GM19438 (cell line): ENCODE results near the gene CLEC2D.
A peak's percentile ranks its signal among the peaks of the same experiment; 100 is the strongest.
"Not testable (repeated sequence)": the region's sequence is repeated elsewhere in the genome, so short reads cannot be mapped to it uniquely, and the experiment has no call there.

Experiments
- ATAC-seq: cut with Tn5 transposase; IDR thresholded peaks from one replicate; pipeline ENCODE4 v1.9.1; 2021; ENCODE audit warnings: low read depth; ENCODE audit not compliant: unreplicated experiment

The CLEC2D gene, protein sequence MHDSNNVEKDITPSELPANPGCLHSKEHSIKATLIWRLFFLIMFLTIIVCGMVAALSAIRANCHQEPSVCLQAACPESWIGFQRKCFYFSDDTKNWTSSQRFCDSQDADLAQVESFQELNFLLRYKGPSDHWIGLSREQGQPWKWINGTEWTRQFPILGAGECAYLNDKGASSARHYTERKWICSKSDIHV

DNA sequence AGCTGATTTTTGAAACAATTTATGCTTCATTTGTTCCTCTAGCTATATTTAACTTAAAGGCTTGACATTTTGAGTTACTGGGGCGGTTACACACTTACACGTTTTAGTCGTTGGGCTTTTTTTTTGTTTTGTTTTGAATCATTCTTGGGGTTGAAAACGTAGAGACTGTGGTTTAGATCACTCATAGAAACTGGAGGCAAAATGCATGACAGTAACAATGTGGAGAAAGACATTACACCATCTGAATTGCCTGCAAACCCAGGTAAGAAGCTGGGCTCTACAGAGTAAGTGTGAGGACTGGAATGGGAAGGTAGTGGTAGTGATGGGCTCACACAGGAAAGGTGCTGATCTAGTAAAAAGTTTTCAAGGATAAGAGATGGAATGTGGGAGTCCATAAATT, at the start of gene CLEC2D:
Gene CLEC2D (plus strand): TSS at position 180 of the 400 bp plus-strand sequence. CDS start 22 bp downstream, at position 202.
- ATAC-seq: no peak

DNA sequence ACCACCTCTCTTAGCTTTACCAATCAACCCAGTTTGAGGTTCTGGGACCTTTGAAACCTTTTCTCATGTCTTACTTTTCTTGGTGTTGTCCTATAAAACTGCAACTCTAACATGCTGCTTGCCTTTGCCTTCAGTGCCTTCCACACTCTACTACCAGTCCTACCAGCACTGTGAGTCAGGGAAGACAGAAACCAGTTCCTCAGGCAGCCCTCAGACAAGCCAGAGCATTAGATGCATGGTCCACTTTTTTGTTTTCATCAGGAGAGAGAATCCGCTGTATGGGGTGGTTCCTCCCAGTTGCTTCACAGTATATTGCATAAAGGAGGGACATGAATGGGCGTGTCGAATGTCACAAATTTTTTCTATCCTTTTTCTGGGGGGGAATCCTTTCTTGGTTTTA, 44.5 kb upstream of the CLEC2D start:
- ATAC-seq: no peak

DNA sequence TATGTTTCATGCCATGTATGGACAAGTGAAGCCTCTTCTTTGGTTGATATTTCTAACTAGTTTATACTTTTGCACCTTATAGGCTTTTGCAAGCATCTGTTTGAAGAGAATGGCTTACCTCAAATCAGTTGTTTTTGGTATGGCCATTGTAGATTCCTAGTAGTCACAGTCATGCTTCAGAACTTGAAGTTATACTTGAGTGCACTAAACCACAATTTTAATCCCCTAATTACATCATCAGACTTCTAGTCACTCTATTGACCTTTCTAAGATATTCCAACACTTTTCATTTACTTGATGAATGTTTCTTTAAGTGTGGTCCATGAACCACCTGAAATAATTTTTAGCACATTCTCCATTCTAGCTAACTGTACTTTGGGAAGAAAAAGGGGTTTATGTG, 43.2 kb upstream of the CLEC2D start:
- ATAC-seq: no peak

DNA sequence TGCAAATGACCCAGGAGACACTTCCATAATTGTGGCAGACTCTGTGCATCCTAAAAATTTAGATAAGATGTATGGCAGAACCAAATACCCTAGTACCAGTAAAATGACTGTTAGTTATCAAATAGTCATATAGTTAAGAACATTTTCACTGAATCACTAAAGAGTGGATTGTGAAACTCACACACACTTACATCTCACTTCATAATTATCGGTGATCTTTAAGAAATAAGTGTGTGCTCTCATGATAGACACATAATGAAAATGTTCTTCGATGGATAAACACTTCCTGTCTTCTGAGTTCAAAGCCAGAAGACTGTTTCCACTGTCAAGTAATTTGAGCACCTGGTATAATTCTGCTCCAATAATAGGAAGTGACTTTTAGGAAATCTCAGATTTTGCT, 42.7 kb upstream of the CLEC2D start:
- ATAC-seq: no peak

DNA sequence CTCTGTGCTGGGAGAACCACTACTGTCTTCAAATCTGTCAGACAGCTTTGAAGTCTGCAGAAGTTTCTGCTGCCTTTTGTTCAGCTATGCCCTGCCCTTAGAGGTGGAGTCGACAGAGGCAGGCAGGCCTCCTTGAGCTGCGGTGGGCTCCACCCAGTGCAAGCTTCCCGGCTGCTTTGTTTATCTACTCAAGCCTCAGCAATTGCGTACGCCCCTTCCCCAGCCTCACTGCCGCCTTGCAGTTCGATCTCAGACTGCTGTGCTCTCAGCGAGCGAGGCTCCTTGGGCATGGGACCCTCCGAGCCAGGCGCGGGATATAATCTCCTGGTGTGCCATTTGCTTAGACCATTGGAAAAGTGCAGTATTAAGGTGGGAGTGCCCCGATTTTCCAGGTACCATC, 36.7 kb upstream of the CLEC2D start:
- ATAC-seq: no peak

DNA sequence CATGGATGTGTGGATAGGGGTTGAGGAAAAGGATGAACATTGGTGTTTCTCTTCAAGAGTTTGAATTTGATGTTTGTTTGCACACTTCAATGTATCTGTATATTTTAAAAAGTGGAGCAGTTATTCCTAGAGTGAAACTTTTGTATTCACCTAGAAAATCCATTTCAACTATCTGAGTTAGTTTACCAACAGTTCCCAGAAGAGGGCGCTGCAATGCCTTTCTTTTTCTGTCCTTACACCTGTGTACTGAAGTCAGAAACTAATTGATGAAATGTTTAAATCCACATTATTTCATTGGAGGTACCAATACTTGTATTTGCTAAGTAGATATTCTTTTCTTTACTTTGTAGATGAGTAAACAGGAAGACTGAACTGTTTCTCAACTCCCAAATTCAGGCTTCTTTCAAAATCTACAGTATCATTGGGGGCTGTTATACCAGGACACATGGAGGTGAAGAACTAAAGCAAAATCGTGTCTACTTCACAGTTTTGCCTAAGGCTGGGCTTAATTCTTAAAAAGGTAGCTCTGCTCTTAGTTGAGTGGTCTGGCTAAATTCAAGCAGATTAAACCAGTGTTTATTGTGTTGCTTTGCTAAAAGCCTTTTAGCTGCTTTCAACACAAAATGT, 35.2 kb upstream of the CLEC2D start:
- no peak for ATAC-seq

DNA sequence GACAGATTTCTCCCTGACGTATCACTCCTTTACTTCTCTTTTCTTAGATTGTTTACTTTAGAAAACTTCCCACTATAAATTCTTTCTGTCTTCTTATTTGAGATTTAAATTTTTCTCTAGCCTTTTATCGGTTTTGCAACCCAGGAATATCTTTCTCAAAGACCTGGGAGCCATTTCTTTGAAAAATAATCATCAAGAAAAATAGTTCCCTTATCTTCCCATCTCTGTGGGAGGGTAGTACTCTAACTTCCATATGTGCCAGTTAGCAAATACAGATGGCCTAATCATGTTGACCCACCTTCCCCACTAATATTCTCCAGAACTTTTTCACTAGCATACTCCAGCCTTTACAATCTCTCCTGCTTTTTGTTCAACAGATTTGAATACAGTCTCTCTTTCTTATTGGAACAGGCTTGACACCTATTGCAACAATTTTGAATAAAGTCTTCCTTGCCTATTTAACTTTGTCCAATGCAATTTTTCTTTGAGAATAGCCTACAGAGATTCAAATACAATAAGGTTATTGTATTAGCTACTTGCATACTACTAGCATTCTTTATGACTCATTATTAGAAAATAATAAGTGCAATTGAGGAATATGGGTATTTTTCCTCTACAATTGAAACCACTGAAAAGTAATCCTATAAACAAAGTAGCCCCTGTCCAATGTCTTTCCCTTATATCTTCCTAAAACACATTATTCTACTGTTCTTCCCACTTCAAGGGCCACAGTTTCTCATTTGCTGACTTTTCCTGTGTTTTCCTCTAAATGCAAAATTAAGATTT, 34.4 kb upstream of the CLEC2D start:
- ATAC-seq: no peak

DNA sequence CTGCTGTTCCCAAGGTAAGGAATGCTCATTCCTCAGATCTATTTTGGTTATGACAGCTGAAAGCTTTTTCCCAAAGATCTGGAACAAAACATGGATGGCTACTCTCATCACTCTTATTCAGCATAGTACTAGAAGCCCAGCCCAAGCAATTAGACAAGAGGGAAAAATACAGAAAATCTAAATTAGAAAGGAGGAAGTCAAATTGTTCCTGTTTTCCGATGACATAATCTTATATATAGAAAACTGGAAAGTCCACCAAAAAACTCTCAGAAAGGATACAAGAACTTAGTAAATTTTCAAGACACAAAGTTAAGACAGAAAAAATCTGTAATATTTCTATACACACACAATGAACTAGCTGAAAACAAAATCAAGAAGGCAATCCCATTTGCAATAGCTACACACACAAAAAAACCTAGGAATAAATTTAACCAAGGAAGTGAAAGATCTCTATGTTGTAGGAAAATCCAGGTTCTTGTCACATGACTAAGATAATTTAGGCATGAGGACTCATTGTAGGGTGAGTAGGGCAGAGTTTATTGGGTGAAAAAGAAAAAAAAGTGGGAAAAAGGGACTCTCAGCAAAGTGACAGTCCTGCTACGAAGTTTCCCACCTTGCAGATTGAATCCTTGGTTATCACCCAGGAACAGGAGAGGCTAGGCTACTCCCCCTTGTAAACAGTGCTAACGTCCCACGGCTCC, 33.2 kb upstream of the CLEC2D start:
- no peak for ATAC-seq

DNA sequence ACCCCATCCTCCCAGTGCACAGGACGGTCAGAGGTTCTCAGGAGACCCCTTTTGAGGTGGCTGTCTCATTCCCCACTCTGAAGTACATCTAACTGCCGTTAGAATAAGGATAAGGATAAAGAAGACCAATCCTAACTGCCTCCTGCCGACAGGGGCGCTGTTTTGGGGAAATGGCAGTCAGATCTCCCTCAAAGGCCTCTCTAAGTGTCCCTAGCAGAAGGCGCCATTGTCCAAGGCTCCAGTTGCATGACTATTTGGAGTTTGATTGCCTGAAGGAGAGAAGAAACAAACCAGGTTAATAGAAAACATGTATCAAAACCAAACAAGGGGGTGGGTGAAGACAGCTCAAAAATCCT, 32.7 kb upstream of the CLEC2D start:
- no peak for ATAC-seq

DNA sequence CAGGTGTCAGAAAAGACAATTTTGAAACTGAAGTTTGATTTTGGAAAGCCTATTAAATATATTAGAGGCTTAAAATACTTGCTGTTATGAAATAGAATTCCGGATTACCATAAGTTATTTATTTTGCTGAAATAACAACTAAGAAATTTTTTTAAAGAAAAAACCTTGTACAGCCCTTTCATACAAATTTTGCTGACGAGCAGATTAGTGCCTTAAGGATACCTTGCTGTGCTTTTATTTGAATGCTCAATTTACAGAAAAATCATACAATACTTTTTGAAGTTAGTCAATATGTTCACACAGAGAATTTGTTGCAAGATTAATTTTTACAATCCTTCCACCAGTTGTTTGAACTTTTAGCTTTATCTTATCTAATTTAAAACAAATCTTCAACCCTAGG, 29.5 kb upstream of the CLEC2D start:
- ATAC-seq: no peak

DNA sequence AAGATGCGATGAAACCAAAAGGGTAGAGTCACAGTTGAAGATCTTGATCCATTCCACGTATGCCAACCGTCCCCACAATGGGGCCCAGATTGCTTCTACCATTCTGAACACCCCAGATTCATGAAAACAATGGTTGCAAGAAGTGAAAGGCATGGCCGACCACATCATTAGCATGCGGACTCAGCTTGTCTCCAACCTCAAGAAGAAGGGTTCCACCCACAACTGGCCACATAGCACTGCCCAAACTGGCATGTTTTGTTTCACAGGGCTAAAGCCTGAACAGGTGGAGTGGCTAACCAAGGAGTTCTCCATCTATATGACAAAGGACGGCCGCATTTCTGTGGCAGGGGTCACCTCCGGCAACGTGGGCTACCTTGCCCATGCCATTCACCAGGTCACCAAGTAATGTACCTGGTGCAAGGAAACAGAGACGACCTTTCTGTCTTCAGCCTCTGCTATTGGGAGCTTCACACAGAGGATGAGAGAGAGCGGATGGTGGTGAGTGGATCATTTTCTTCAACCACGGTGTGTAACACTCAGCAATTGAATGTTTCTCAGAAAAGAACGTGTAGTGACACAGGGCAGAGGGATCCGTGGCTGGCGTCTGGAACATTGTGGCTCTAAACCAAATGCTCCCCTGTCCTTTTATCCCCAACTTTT, 26.8 kb upstream of the CLEC2D start:
- ATAC-seq: no peak

DNA sequence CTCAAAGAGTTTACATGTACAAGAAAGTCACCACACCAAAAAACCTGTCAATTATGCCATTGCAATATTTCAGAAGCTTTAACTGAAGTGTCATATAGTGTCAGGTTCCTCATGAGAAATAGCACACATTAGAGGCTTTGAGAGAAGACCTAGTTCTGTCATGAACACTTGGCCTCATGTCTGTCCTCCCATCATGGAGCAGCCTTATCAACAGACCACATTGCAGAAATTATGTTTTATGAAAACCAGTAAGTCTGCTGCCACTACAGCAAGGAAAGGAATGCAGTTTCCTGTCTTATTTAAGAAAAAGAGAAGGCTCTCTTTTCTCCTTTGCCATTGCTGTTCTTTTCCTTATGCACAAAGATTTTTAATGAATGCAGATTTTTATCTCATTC, 26.2 kb upstream of the CLEC2D start:
- ATAC-seq: no peak

DNA sequence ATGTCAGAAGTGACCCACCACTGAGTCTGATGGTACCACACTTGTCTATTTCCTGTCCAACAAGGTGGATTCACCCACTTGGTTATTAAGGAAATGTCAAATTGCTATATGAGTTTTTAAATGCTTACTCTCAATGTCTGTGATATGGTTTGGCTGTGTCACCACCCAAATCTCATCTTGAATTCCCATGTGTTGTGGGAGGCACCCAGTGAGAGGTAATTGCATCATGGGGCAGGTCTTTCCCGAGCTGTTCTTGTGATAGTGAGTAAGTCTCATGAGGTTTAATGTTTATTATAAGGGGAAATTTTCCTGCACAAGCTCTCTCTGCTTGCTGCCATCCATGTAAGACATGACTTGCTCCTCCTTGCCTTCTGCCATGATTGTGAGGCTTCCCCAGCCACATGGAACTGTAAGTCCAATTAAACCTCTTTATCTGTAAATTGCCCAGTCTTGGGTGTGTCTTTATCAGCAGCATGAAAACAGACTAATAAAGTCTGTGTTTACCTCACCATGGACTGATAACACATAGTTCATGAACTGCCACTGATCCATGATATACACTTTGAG, 24.4 kb upstream of the CLEC2D start:
- ATAC-seq: not testable (repeated sequence)

DNA sequence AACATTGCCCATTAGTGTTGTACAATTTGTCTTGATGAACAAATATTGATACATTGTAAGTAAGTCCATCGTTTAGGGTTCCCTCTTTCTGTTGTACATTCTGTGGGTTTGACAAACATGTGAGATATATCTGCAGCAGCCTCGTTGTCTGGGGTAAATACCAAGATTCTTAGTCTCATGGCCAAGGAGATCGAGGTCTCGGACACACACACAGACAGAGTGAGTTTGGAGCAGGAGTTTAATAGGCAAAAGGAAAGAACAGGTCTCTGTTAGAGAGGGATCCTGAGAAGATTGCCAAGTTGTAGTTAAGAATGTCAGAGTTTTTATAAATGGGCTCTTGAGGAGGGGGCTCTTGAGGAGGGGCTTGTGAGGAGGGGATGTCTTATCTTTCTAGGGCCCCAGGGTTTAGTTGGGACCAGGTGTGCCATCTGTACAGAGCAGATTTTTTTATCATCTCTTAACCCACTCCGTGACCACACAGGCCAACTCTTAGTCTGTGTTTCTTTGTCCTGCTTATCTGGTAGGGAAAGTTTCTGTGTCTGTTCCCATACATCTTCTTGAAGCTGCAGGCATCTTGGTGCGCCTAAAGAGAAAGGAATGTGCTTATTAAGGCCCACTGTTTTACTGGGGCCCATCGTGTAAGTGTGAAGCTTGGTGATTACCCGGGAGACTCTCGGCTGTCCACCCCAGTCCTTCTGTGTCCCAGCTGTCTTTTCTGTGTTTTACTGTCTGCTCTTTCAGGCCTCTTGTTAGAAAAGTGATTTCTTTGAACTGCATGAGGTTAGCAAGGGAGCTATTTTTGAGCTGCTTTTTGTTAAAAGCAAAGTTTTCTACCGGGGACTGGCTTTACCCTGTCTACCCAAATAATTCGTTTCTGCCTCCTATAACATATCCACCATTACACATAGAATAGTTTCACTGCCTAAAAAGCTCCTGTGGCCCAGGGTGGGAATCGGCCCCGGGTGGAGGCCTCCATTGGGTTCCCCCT, 22.4 kb upstream of the CLEC2D start:
- peak; percentile 10 for ATAC-seq

DNA sequence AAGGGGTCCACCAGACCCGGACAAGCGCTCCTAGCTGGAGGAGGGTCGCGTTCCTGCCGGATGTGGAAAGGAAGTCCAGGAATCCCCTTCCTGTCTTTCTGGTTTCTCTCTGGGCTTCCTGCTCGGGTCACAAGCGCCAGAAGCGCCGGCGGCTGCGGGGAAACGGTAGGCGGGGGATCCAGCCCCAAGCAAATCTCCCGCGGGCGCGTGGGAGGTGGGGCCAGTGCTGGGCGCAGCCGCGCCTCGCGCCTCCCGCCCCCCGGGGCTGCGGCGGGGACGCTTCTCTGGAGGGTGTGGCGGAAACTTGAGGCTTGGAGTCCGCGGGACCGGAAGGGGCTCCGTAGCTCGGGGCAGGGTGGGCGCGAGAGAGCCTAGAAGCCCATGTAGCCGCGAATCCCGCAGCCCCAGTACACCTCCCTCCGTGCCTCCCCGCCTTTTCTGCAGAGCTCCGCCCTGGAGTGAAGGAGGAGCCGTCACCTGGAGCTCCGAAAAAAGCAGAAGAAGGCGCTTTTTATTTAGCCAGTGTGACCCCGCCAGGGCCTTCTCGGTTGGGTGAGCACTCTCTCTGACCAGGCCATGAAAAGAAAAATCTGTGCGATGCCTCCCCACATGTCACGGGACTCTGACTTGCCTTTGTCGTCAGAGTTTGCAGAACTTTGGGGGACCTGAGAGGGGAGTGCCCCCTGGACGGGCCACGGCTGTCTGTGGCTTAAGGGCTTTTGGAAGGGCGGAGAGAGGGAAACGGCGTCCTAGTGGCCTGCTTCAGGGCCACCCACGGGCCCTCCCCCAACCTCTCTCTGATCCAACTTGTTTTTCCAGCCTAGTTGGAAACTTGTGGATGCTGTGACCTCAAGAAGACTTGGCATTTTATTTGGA, 21.4 kb upstream of the CLEC2D start:
- peak; percentile 55 for ATAC-seq

DNA sequence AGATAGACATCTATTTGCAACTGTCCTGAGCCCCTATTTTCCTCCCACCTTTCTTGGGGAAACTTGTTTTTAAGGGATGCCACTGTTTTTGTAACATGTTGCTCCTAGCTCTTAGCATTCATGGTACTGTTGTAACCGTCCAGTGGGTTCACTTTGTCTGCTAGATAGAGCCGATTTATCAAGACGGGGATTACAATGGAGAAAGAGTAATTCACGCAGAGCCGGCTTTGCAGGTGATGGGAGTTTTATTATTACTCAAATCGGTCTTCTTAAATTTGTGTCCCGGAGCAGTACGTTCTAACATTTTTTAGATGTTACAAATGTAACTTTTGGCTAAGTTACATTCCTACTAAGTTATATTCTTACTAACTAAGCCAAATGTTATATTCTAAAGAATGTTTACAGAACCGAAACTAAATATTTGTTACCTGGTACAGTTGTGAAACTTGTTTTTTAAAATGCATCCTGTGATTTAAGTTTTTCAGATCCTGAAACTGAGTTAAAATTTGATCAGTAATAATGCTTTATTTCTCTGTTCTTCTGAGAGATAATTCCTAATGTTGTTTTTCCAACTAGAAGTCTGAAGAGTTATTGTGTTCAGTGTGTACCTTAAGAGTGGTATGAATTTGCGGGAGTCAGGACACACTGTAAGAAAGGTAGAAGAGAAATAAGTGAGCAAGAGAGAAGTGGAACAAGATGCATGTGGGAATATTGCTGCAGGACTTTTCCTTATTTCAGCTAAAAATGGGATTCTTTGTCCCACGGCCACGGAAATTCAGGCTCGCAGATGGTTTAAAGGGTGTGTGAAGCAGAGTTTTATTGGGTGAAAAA, 20.6 kb upstream of the CLEC2D start:
- no peak for ATAC-seq

DNA sequence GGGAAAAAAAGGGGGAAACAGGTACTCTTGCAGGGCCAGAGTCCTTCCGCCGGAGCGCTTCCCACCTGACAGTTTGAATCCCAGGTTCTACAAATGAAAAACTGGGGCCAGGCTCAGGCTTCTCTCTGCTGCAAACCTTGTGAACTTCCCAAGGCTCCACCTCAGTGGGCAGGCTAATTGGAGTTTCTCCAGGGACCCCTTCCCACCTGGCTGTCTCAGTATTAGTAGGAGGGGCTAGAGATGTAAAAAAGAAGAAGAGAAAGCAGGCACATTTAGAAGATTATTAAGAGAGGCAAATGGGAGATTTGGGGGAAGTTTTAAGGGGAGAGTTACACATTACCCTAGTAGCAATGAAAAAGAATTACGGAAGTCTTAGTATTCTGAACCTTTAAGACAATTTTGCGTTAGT, 20.0 kb upstream of the CLEC2D start:
- no peak for ATAC-seq
